Medulla oblongata (tissue), 1 donor: ENCODE measurements around the gene GLP1R.

Experiments used
- DNase-seq: peaks from one replicate; pipeline ENCODE4 v3.0.0-alpha.2; 2015; ENCODE audit errors: extremely low spot score

The GLP1R gene

GRCh38 chr6:39062014-39062740 lies 13.6 kb downstream of the GLP1R start:
- DNase-seq: no peak

- no peak for DNase-seq
Observed at GRCh38 chr6:39063526-39063925, 14.9 kb downstream of the GLP1R start.

- DNase-seq: no peak
Observed at GRCh38 chr6:39065561-39065960, 17.0 kb downstream of the GLP1R start.

- DNase-seq: no peak
Observed at GRCh38 chr6:39068391-39068790, 19.8 kb downstream of the GLP1R start.

GRCh38 chr6:39072830-39073229 lies 24.2 kb downstream of the GLP1R start:
- no peak for DNase-seq

GRCh38 chr6:39073471-39074355 lies 25.1 kb downstream of the GLP1R start:
- DNase-seq: no peak

GRCh38 chr6:39074486-39074885 lies 25.9 kb downstream of the GLP1R start:
- no peak for DNase-seq

GRCh38 chr6:39075010-39075686 lies 26.6 kb downstream of the GLP1R start:
- no peak for DNase-seq

GRCh38 chr6:39075807-39076622 lies 27.4 kb downstream of the GLP1R start:
- DNase-seq: no peak

GRCh38 chr6:39076623-39077535 lies 28.3 kb downstream of the GLP1R start:
- no peak for DNase-seq

GRCh38 chr6:39077882-39078594 lies 29.5 kb downstream of the GLP1R start:
- no peak for DNase-seq

- no peak for DNase-seq
Observed at GRCh38 chr6:39078695-39079094, 30.1 kb downstream of the GLP1R start.

- no peak for DNase-seq
Observed at GRCh38 chr6:39079197-39080125, 30.9 kb downstream of the GLP1R start.

- DNase-seq: no peak
Observed at GRCh38 chr6:39080246-39080875, 31.8 kb downstream of the GLP1R start.

- no peak for DNase-seq
Observed at GRCh38 chr6:39082310-39082709, 33.7 kb downstream of the GLP1R start.

- DNase-seq: no peak
Observed at GRCh38 chr6:39083231-39083634, 34.7 kb downstream of the GLP1R start.

- peak; percentile 54 for DNase-seq
Observed at GRCh38 chr6:39084506-39084905, 35.9 kb downstream of the GLP1R start.

- no peak for DNase-seq
Observed at GRCh38 chr6:39085129-39085797, 36.7 kb downstream of the GLP1R start.
